ENCODE measurements around the gene RHOV.

DNA sequence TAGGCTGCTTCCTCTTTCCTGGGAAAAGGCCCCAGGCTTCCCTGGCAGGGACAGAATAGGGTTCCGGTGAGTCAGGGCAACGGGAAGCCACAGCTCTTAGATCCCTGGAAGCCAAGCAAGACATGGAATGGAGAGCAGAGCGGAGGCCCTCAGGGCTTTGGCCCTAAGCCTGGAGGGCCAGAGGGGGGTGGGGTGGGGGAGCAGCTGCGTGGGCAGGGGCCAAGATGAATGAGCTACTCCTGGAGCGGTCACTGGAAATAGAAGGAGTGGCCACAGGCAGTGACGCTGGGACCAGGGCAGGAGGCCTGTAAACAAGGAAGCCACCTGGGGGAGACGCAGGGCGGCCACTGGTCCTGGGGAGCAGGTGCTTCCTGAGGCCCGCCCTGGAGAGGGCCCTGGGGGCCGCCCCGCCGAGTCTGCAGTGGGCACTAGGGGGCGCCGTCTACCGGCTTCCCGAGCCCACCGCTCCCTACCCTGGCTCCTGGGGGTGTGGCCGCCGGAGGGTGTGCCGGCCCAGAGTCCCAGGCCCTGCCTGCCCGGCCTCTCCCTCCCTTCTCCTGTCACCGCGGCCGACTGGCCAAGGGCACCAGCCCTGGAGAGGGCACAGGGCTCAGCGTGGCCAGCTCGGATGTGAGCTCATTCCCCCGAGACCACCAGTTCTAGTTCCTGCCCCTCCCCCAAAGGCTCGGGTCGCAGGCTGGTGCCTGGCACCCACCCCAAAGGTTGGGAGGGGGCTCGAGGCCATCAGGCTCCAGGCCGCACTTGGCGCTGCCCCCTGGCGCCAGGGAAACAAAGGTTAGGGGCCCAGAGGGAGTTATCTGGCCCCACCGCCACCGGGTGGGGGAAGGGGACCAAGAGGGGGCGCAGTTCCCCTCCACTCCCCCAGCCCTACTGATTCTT, 32.3 kb upstream of the RHOV start:
- TF ChIP-seq, protein P1, sequence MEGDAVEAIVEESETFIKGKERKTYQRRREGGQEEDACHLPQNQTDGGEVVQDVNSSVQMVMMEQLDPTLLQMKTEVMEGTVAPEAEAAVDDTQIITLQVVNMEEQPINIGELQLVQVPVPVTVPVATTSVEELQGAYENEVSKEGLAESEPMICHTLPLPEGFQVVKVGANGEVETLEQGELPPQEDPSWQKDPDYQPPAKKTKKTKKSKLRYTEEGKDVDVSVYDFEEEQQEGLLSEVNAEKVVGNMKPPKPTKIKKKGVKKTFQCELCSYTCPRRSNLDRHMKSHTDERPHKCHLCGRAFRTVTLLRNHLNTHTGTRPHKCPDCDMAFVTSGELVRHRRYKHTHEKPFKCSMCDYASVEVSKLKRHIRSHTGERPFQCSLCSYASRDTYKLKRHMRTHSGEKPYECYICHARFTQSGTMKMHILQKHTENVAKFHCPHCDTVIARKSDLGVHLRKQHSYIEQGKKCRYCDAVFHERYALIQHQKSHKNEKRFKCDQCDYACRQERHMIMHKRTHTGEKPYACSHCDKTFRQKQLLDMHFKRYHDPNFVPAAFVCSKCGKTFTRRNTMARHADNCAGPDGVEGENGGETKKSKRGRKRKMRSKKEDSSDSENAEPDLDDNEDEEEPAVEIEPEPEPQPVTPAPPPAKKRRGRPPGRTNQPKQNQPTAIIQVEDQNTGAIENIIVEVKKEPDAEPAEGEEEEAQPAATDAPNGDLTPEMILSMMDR (optimal IDR thresholded peaks at IDR 0.05 in 1 of 3, IDR thresholded peaks at IDR 0.05 in 1 of 3, conservative IDR thresholded peaks at IDR 0.05 in 1 of 3; ENCODE audit: extremely low read depth in 1 of 3, insufficient read depth in 2 of 3, low read length in 3 of 3): peak; percentile 48 to 73 (median 64)
- TF ChIP-seq EZH2 (IDR thresholded peaks at IDR 0.05; ENCODE audit: low read length): no peak

All from keratinocyte (primary cell).